Measurements from ENCODE around the gene FARSA. TPM values are rescaled to one million over a fixed set of nuclear protein-coding genes. Genes with fewer than 3 reads are reported as not detected.
"Not testable (repeated sequence)": the region's sequence is repeated elsewhere in the genome, so short reads cannot be mapped to it uniquely, and the experiment has no call there.

The FARSA gene
- total and polyA plus RNA-seq, 2 of the 4 experiments (the other 2 are of a cell fraction) = 49.3 to 80.9 TPM

- in situ Hi-C loops (cut with MboI; ENCODE audit: low sequenced_read_pairs) (loop anchor here (5.0 to 25.0 kb wide), 3 partner anchors 286 to 761 kb away; a partner anchor contains a TSS), intact Hi-C loops (cut with micrococcal nuclease) (loop anchor here (5.0 kb wide), 1 partner anchor 271 kb away; no protein-coding TSS in a partner anchor)
- H3K9ac ChIP-seq (ENCODE audit: low read depth, low read length) = not testable (repeated sequence)
These were observed 42.6 kb upstream of the FARSA start for GRCh38 chr19:12976109-12976508.

More at GRCh38 chr19:12976109-12976508, 42.6 kb upstream of the FARSA start:
- H4K5ac ChIP-seq (ENCODE audit: low read depth, low read length); H3K4ac ChIP-seq (ENCODE audit: low read depth, low read length); H3K9me3 ChIP-seq (ENCODE audit: control insufficient read depth, insufficient read depth, low read length); DNase-seq; POLR2A ChIA-PET (ENCODE audit: unreplicated experiment); H2BK5ac ChIP-seq (ENCODE audit: low read depth, low read length, poor library complexity, severe bottlenecking); H2AK9ac ChIP-seq (replicated peaks; ENCODE audit: low read depth, low read length, poor library complexity); H4K8ac ChIP-seq (ENCODE audit: low read depth in 2 of 2, low read length in 2 of 2); H4K20me1 ChIP-seq (ENCODE audit: insufficient read depth, low read length); H3K27me3 ChIP-seq (ENCODE audit: control insufficient read depth, insufficient read depth, low read length); H3K9me1 ChIP-seq (ENCODE audit: insufficient read depth, low read length); BruUV-seq (replicated peaks); dilution Hi-C loops (cut with HindIII; ENCODE audit: low sequenced_read_pairs, unreplicated experiment); ATAC-seq (ENCODE audit: low read depth); H3K4me3 ChIP-seq (ENCODE audit: insufficient read depth, low read depth, low read length); H3K4me2 ChIP-seq (ENCODE audit: low read depth, low read length); H4K91ac ChIP-seq (ENCODE audit: insufficient read depth, low read depth, low read length); H3K56ac ChIP-seq (ENCODE audit: extremely low read depth, insufficient read depth, low read length); H3K79me1 ChIP-seq (ENCODE audit: low read depth in 1 of 2, low read length in 2 of 2); H3K18ac ChIP-seq (ENCODE audit: low read depth, low read length); H2BK120ac ChIP-seq (ENCODE audit: low read depth, low read length); H2BK20ac ChIP-seq (ENCODE audit: low read depth, low read length); H3K14ac ChIP-seq (replicated peaks; ENCODE audit: low read depth, low read length); H3K36me3 ChIP-seq (ENCODE audit: control insufficient read depth, insufficient read depth, low read length); H2BK15ac ChIP-seq (ENCODE audit: low read depth, low read length); H3K23ac ChIP-seq (ENCODE audit: low read depth, low read length); H3K27ac ChIP-seq (ENCODE audit: insufficient read depth, low read length); H3K4me1 ChIP-seq (ENCODE audit: control insufficient read depth, insufficient read depth, low read length); H2AK5ac ChIP-seq (ENCODE audit: low read depth, low read length): not testable (repeated sequence)
- H2AFZ ChIP-seq (replicated peaks; ENCODE audit: low read length, poor library complexity) = peak overlapping the region; percentile 58
- no CpG with 5 or more reads among the region's 7 CpGs for WGBS, 2 experiments (ENCODE audit: extremely low coverage in 2 of 2, insufficient read length in 1 of 2)
- CTCF ChIA-PET = interaction anchor here (0.8 to 2.5 kb wide), 2 partner anchors 11 to 118 kb away, joined by 5 to 10 read pairs; no protein-coding TSS in a partner anchor

Measured in IMR-90 (cell line).